DMS 273 treated with DMSO at 0.1 percent for 48 hours (cell line): Measurements from ENCODE around the gene PDE4D.

Experiments
- DNase-seq: peaks from one replicate; lab custom pipeline; 2025; lab: John Stamatoyannopoulos, UW

PDE4D gene

GRCh38 chr5:59279979-59280378, 613.5 kb downstream of the PDE4D start:
- no peak for DNase-seq

GRCh38 chr5:59276917-59277372, 616.6 kb downstream of the PDE4D start:
- peak; percentile 69 for DNase-seq

- DNase-seq: no peak
Measured at GRCh38 chr5:59276325-59276675, 617.2 kb downstream of the PDE4D start.

- peak; percentile 65 for DNase-seq
Measured at GRCh38 chr5:59275510-59276324, 617.8 kb downstream of the PDE4D start.

GRCh38 chr5:59275170-59275509, 618.4 kb downstream of the PDE4D start:
- peak; percentile 52 for DNase-seq

GRCh38 chr5:59274106-59274636, 619.4 kb downstream of the PDE4D start:
- peak; percentile 48 for DNase-seq

GRCh38 chr5:59272809-59273427, 620.6 kb downstream of the PDE4D start:
- peak; percentile 65 for DNase-seq

- DNase-seq: no peak
Measured at GRCh38 chr5:59268756-59269415, 624.6 kb downstream of the PDE4D start.

- no peak for DNase-seq
Measured at GRCh38 chr5:59267033-59267432, 626.5 kb downstream of the PDE4D start.

- no peak for DNase-seq
Measured at GRCh38 chr5:59266410-59266809, 627.1 kb downstream of the PDE4D start.

- no peak for DNase-seq
Measured at GRCh38 chr5:59264639-59265245, 628.8 kb downstream of the PDE4D start.

GRCh38 chr5:59264013-59264412, 629.5 kb downstream of the PDE4D start:
- DNase-seq: no peak

- no peak for DNase-seq
Measured at GRCh38 chr5:59261969-59262368, 631.6 kb downstream of the PDE4D start.

GRCh38 chr5:59260973-59261372, 632.6 kb downstream of the PDE4D start:
- DNase-seq: peak; percentile 14

- DNase-seq: no peak
Measured at GRCh38 chr5:59260200-59260599, 633.3 kb downstream of the PDE4D start.

GRCh38 chr5:59259237-59259636, 634.3 kb downstream of the PDE4D start:
- peak; percentile 54 for DNase-seq

- DNase-seq: no peak
Measured at GRCh38 chr5:59257488-59258400, 635.8 kb downstream of the PDE4D start.

- no peak for DNase-seq
Measured at GRCh38 chr5:59256331-59256730, 637.2 kb downstream of the PDE4D start.

- no peak for DNase-seq
Measured at GRCh38 chr5:59254055-59254687, 639.4 kb downstream of the PDE4D start.

- DNase-seq: no peak
Measured at GRCh38 chr5:59253625-59254024, 639.9 kb downstream of the PDE4D start.

GRCh38 chr5:59251627-59252026, 641.9 kb downstream of the PDE4D start:
- no peak for DNase-seq
